Upper lobe of left lung (tissue), 6 donors: ENCODE measurements around the gene INAFM1. TPM values are rescaled to one million over a fixed set of nuclear protein-coding genes. Genes with fewer than 3 reads are reported as not detected.
"Not testable (repeated sequence)": the region's sequence is repeated elsewhere in the genome, so short reads cannot be mapped to it uniquely, and the experiment has no call there.

Experiments used
- ATAC-seq, 2 donors: fragments of 200-7000 bp; cut with Tn5 transposase; one replicate each; pipeline ENCODE4 v1.9.1; 2022; ENCODE audit warnings: mild to moderate bottlenecking in 2 of 2, moderate library complexity in 2 of 2; ENCODE audit not compliant: low FRiP score in 2 of 2
- DNase-seq, 2 donors: peaks; one replicate each; pipeline ENCODE4 v3.0.0-alpha.2; 2019 to 2020
- H3K27ac ChIP-seq, 4 donors: fragments of 200-600 bp; sonication (generic); one replicate each; pipeline ENCODE4 v1.5.1; 2016 to 2019
- H3K27me3 ChIP-seq, 4 donors: fragments of 200-600 bp; sonication (generic); one replicate each; pipeline ENCODE4 v1.5.1; 2017 to 2019
- H3K36me3 ChIP-seq, 4 donors: fragments of 200-600 bp; sonication (generic); one replicate each; pipeline ENCODE4 v1.5.1; 2016 to 2019
- H3K4me1 ChIP-seq, 4 donors: fragments of 200-600 bp; sonication (generic); one replicate each; pipeline ENCODE4 v1.5.1; 2018 to 2019
- H3K4me3 ChIP-seq, 4 donors: fragments of 200-600 bp; sonication (generic); one replicate each; pipeline ENCODE4 v1.5.1; 2017 to 2019; ENCODE audit warnings: mild to moderate bottlenecking in 2 of 4, moderate library complexity in 1 of 4
- H3K9me3 ChIP-seq, 4 donors: fragments of 200-600 bp; sonication (generic); one replicate each; pipeline ENCODE4 v1.5.1; 2018 to 2019
- CTCF ChIP-seq, 6 experiments: fragments of 450-650 bp in 4 of 6; fragments of 200-600 bp in 2 of 6; sonication (generic) in 2 of 6; IDR thresholded peaks; one replicate each; pipeline ENCODE4 v1.5.1; 2016 to 2019; ENCODE audit warnings: antibody characterized with exemption in 6 of 6
- EP300 ChIP-seq, 4 donors: sonication (generic); formaldehyde crosslinking; IDR thresholded peaks; one replicate each; pipeline ENCODE4 v1.5.1; 2017; ENCODE audit warnings: antibody characterized with exemption in 4 of 4, control low read depth in 2 of 4
- POLR2A ChIP-seq, 4 donors: fragments of 450-650 bp; IDR thresholded peaks; one replicate each; pipeline ENCODE4 v1.5.1; 2016 to 2017; ENCODE audit warnings: antibody characterized with exemption in 4 of 4, mild to moderate bottlenecking in 2 of 4
- POLR2AphosphoS5 ChIP-seq, 2 donors: sonication (generic); formaldehyde crosslinking; IDR thresholded peaks; one replicate each; pipeline ENCODE4 v1.5.1; 2017; ENCODE audit warnings: antibody characterized with exemption in 2 of 2
- WGBS, 2 donors: methylation state at CpG; one replicate each; pipeline ENCODE4 v1.1.5; 2017 to 2018; 5-methylcytosine and 5-hydroxymethylcytosine counted together
- total RNA-seq, 6 donors: library from RNA; depleted of rRNA in 4 of 6; stranded (reverse); fragments of >200 nt in 4 of 6; gene quantifications; one replicate each; pipeline versions ENCODE4 v1.1.0 to v1.2.1, GENCODE V29; 2016 to 2021
- donor health status: DM: no; HTN: no; CAD: no; lungs with moderate emphysema.
- donor health status: DM: no; HTN: yes; CAD: no; lungs with severe emphysema.

Gene INAFM1
- total RNA-seq, 6 donors from 2014 or later: 0.59 to 28.3 (median 22.4) TPM

GRCh38 chr19:47243364-47243775 is 31.3 kb upstream of the INAFM1 start:
- H3K27ac ChIP-seq: peak overlapping the region; percentile 27 to 82 (median 48)
- H3K36me3 ChIP-seq: no peaks in the 10 kb centered on the region
- H3K27me3 ChIP-seq: peaks cover 0 to 11% (median 8%) of the 10 kb centered on the region in 4 donors
- ATAC-seq (no peak), DNase-seq (no peak)
- peak overlapping the region in 3 of 4 donors; percentile 22 to 31 (median 27) for H3K4me3 ChIP-seq
- 19 to 22% methylated on average over 7 to 9 of the region's 9 CpGs for WGBS, 2 donors
- TF ChIP-seq EP300 (IDR thresholded peaks at IDR 0.05): no peak
- TF ChIP-seq CTCF (IDR thresholded peaks at IDR 0.05): no peak
- TF ChIP-seq POLR2AphosphoS5 (IDR thresholded peaks at IDR 0.05): no peak
- TF ChIP-seq POLR2A (IDR thresholded peaks at IDR 0.05): no peak
- H3K4me1 ChIP-seq: peaks cover 35 to 56% (median 45%) of the 10 kb centered on the region in 4 donors
- H3K9me3 ChIP-seq: no peaks in the 10 kb centered on the region

- ATAC-seq: peak; percentile 92 to 96
- Histone ChIP-seq H3K9me3 (no peaks in the 10 kb centered on the region), H3K36me3 (no peaks in the 10 kb centered on the region), H3K27ac (peak overlapping the region; percentile 27 to 82 (median 58)), H3K4me1 (peaks cover 35 to 56% (median 45%) of the 10 kb centered on the region in 4 donors), H3K27me3 (peaks cover 0 to 11% (median 8%) of the 10 kb centered on the region in 4 donors), H3K4me3 (peak overlapping the region in 3 of 4 donors; percentile 22 to 38 (median 31))
- 1 to 4% methylated on average over 25 to 40 of the region's 46 CpGs for WGBS, 2 donors
- TF ChIP-seq POLR2AphosphoS5 (IDR thresholded peaks at IDR 0.05): peak; percentile 89 to 93
- TF ChIP-seq EP300 (IDR thresholded peaks at IDR 0.05): peak in 2 of 4 donors; percentile 96
- TF ChIP-seq POLR2A (IDR thresholded peaks at IDR 0.05): peak in 1 of 4 donors; percentile 39
- peak; percentile 98 to 99 (median 99) for TF ChIP-seq CTCF (IDR thresholded peaks at IDR 0.05)
- DNase-seq: peak; percentile 96 to 98
Measured at GRCh38 chr19:47243776-47244547, 30.7 kb upstream of the INAFM1 start.

DNA sequence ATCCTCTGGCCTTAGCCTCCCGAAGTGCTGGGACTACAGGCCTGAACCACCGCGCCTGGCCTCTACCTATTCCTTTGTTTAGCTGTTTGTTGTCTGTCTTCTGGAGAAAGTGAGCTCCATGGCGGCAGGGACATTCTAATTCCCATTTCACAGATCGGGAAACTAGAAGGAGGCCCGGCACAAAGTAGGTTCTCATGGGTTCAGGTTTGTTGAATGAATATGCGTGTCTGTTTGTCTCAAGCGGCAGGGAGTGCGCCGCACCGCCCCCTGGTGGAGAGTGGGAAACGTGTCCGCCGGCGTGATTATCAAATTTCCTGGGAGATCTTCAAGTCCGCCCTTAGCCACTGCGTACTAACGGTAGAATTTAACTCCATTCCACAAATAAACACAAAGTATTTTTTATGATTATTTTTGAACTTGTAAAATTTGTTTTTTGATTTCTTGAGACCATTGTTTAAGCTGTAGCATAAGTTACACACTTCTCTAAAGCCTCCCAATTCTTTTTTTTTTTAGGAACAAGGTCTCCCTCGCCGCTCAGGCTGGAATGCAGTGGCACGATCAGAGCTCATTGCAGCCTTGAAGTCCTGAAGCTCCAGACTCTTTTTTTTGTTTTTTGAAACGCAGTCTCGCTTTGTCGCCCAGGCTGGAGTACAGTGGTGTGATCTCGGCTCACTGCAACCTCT is 27.2 kb upstream of the INAFM1 start:
- Histone ChIP-seq H3K4me3 (no peak overlapping the region), H3K9me3 (no peaks in the 10 kb centered on the region), H3K4me1 (peaks cover 17 to 35% (median 20%) of the 10 kb centered on the region in 4 donors), H3K36me3 (no peaks in the 10 kb centered on the region), H3K27me3 (no peaks in the 10 kb centered on the region), H3K27ac (no peak overlapping the region)
- WGBS, 2 donors: 34 to 35% methylated on average over 25 of the region's 25 CpGs
- TF ChIP-seq POLR2AphosphoS5 (IDR thresholded peaks at IDR 0.05) (no peak), CTCF (IDR thresholded peaks at IDR 0.05) (peak; percentile 82 to 95 (median 84))
- DNase-seq (peak; percentile 82 to 94), ATAC-seq (peak; percentile 52 to 61)

DNA sequence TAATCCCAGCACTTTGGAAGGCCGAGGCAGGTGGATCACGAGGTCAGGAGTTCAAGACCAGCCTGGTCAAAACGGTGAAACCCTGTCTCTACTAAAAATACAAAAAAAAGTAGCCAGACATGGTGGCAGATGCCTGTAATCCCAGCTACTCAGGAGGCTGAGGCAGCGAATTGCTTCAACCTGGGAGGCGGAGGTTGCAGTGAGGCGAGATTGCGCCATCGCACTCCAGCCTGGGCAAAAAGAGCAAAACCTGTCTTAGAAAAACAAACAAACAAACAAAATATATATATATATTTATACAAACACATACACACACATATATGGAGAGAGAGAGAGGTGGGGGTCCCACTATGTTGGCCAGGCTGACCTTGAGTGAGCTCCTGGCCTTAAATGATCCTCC is 21.7 kb upstream of the INAFM1 start:
- H3K4me3 ChIP-seq, H3K27ac ChIP-seq, DNase-seq, ATAC-seq, H3K27me3 ChIP-seq, H3K36me3 ChIP-seq, H3K9me3 ChIP-seq: not testable (repeated sequence)
- WGBS, 2 donors: 77 to 94% methylated on average over 8 of the region's 8 CpGs
- peaks cover 12 to 23% (median 13%) of the 10 kb centered on the region in 4 donors for H3K4me1 ChIP-seq

GRCh38 chr19:47253467-47253881 is 21.2 kb upstream of the INAFM1 start:
- WGBS, 2 donors: 71 to 77% methylated on average over 3 of the region's 3 CpGs
- no peaks in the 10 kb centered on the region for H3K27me3 ChIP-seq
- no peaks in the 10 kb centered on the region for H3K9me3 ChIP-seq
- H3K4me3 ChIP-seq: no peak overlapping the region
- no peak for TF ChIP-seq CTCF (IDR thresholded peaks at IDR 0.05)
- DNase-seq (no peak), ATAC-seq (no peak)
- peaks cover 17 to 27% (median 18%) of the 10 kb centered on the region in 4 donors for H3K4me1 ChIP-seq
- H3K27ac ChIP-seq: no peak overlapping the region
- peaks cover 0 to 2% (median 2%) of the 10 kb centered on the region in 4 donors for H3K36me3 ChIP-seq
